NOMO-1 (cell line): Measurements from ENCODE around the gene MVB12B.

Experiments
- DNase-seq, 2 experiments: peaks; one replicate each; lab custom pipeline; 2025; ENCODE audit not compliant: unreplicated experiment in 2 of 2; lab: John Stamatoyannopoulos, UW

The MVB12B gene

GRCh38 chr9:126380447-126380846 is 53.8 kb downstream of the MVB12B start:
- DNase-seq, result no peak

- no peak for DNase-seq
Observed at GRCh38 chr9:126381195-126381594, 54.6 kb downstream of the MVB12B start.

- peak; percentile 62 to 67 for DNase-seq
Observed at GRCh38 chr9:126383406-126384046, 56.9 kb downstream of the MVB12B start.

- no peak for DNase-seq
Observed at GRCh38 chr9:126384926-126385325, 58.3 kb downstream of the MVB12B start.

- DNase-seq, result no peak
Observed at GRCh38 chr9:126386088-126386487, 59.5 kb downstream of the MVB12B start.

- DNase-seq, result no peak
Observed at GRCh38 chr9:126386776-126387175, 60.1 kb downstream of the MVB12B start.

- DNase-seq, result no peak
Observed at GRCh38 chr9:126388964-126389708, 62.5 kb downstream of the MVB12B start.

- DNase-seq, result peak; percentile 69 to 92
Observed at GRCh38 chr9:126389992-126390391, 63.4 kb downstream of the MVB12B start.

- DNase-seq, result no peak
Observed at GRCh38 chr9:126390923-126391322, 64.3 kb downstream of the MVB12B start.

GRCh38 chr9:126391713-126392661 is 65.4 kb downstream of the MVB12B start:
- no peak for DNase-seq

GRCh38 chr9:126392662-126393371 is 66.2 kb downstream of the MVB12B start:
- DNase-seq, result no peak

- DNase-seq, result no peak
Observed at GRCh38 chr9:126393876-126394275, 67.2 kb downstream of the MVB12B start.

GRCh38 chr9:126394802-126395201 is 68.2 kb downstream of the MVB12B start:
- no peak for DNase-seq

GRCh38 chr9:126395439-126396212 is 69.0 kb downstream of the MVB12B start:
- DNase-seq, result no peak

- DNase-seq, result no peak
Observed at GRCh38 chr9:126397056-126397455, 70.4 kb downstream of the MVB12B start.

- peak; percentile 33 to 45 for DNase-seq
Observed at GRCh38 chr9:126398403-126399058, 71.9 kb downstream of the MVB12B start.

- no peak for DNase-seq
Observed at GRCh38 chr9:126399251-126399650, 72.6 kb downstream of the MVB12B start.

GRCh38 chr9:126399789-126400188 is 73.2 kb downstream of the MVB12B start:
- no peak for DNase-seq

- no peak for DNase-seq
Observed at GRCh38 chr9:126400571-126400970, 73.9 kb downstream of the MVB12B start.
